SK-N-SH treated with all-trans-retinoic acid at 6 μM for 48 hours (cell line): ENCODE data around the gene CIAPIN1.

Experiments used
- BACH2 ChIP-seq: fragments of 250-450 bp; sonication (Bioruptor Pico); IDR thresholded peaks from 2 replicates; pipeline ENCODE4 v1.9.0; 2021; ENCODE audit warnings: mild to moderate bottlenecking, borderline replicate concordance
- CSDC2 ChIP-seq: fragments of 250-450 bp; sonication (Bioruptor Pico); IDR thresholded peaks from 2 replicates; pipeline ENCODE4 v1.5.0; 2020; ENCODE audit warnings: mild to moderate bottlenecking, moderate library complexity
- CSRNP3 ChIP-seq: fragments of 250-450 bp; sonication (Bioruptor Pico); IDR thresholded peaks from 2 replicates; pipeline ENCODE4 v1.5.1; 2021; ENCODE audit warnings: mild to moderate bottlenecking, moderate library complexity
- OSR1 ChIP-seq: fragments of 250-450 bp; sonication (Bioruptor Pico); IDR thresholded peaks from 2 replicates; pipeline ENCODE4 v1.8.0; 2022; ENCODE audit warnings: moderate library complexity, mild to moderate bottlenecking, inconsistent platforms
- PATZ1 ChIP-seq: fragments of 250-450 bp; sonication (Bioruptor Pico); IDR thresholded peaks from 2 replicates; pipeline ENCODE4 v1.8.0; 2020; ENCODE audit warnings: mild to moderate bottlenecking, moderate library complexity, borderline replicate concordance
- POU6F1 ChIP-seq: fragments of 250-450 bp; sonication (Bioruptor Pico); IDR thresholded peaks from 2 replicates; pipeline ENCODE4 v1.8.0; 2021; ENCODE audit warnings: low read depth, mild to moderate bottlenecking, moderate library complexity, borderline replicate concordance
- PPARA ChIP-seq: fragments of 250-450 bp; sonication (Bioruptor Pico); IDR thresholded peaks from 2 replicates; pipeline ENCODE4 v1.5.0; 2020; ENCODE audit warnings: mild to moderate bottlenecking, borderline replicate concordance
- RARB ChIP-seq: fragments of 250-450 bp; sonication (Bioruptor Pico); IDR thresholded peaks from 2 replicates; pipeline ENCODE4 v1.8.0; 2021; ENCODE audit warnings: mild to moderate bottlenecking, moderate library complexity
- TOX ChIP-seq: fragments of 250-450 bp; sonication (Bioruptor Pico); IDR thresholded peaks from 2 replicates; pipeline ENCODE4 v1.8.0; 2021; ENCODE audit warnings: mild to moderate bottlenecking, moderate library complexity, borderline replicate concordance
- ZFP3 ChIP-seq: fragments of 250-450 bp; sonication (Bioruptor Pico); IDR thresholded peaks from 2 replicates; pipeline ENCODE4 v1.5.0; 2020; ENCODE audit warnings: mild to moderate bottlenecking, moderate library complexity
- ZFP30 ChIP-seq: fragments of 450-650 bp; formaldehyde crosslinking; IDR thresholded peaks from 2 replicates; pipeline ENCODE4 v1.5.0; 2022; ENCODE audit warnings: mild to moderate bottlenecking, moderate library complexity
- ZNF565 ChIP-seq: fragments of 450-650 bp; formaldehyde crosslinking; conservative IDR thresholded peaks from 2 replicates; pipeline ENCODE4 v1.5.0; 2020; ENCODE audit warnings: low read depth, mild to moderate bottlenecking, moderate library complexity

GRCh38 chr16:57401943-57402640, 45.1 kb downstream of the CIAPIN1 start:
- no peak for TF ChIP-seq PPARA (CRISPR knock-in tag)
- TF ChIP-seq POU6F1: no peak
- TF ChIP-seq ZFP3 (CRISPR knock-in tag): no peak
- TF ChIP-seq ZFP30: no peak
- TF ChIP-seq TOX: no peak
- TF ChIP-seq OSR1: no peak
- no peak for TF ChIP-seq ZNF565 (CRISPR knock-in tag)
- TF ChIP-seq PATZ1: no peak
- no peak for TF ChIP-seq CSDC2 (CRISPR knock-in tag)
- no peak for TF ChIP-seq CSRNP3 (CRISPR knock-in tag)
- no peak for TF ChIP-seq RARB
- no peak for TF ChIP-seq BACH2 (CRISPR knock-in tag)
